ENCODE results near the gene DAPL1.
A peak's percentile ranks its signal among the peaks of the same experiment; 100 is the strongest.

The DAPL1 gene

GRCh38 chr2:158795195-158795924 is at the start of gene DAPL1:
Gene DAPL1, plus strand, starts transcription at chr2:158795317. Its CDS starts 56 bp downstream, at chr2:158795373.
- no peak for DNase-seq

GRCh38 chr2:158745866-158746382 is 49.2 kb upstream of the DAPL1 start:
- no peak for DNase-seq

GRCh38 chr2:158746488-158746887 is 48.6 kb upstream of the DAPL1 start:
- DNase-seq: no peak

- no peak for DNase-seq
These were observed 47.8 kb upstream of the DAPL1 start for GRCh38 chr2:158747281-158747680.

- no peak for DNase-seq
These were observed 46.1 kb upstream of the DAPL1 start for GRCh38 chr2:158748926-158749590.

GRCh38 chr2:158750458-158751125 is 44.5 kb upstream of the DAPL1 start:
- no peak for DNase-seq

- peak; percentile 4 for DNase-seq
These were observed 41.2 kb upstream of the DAPL1 start for GRCh38 chr2:158753641-158754611.

- DNase-seq: no peak
These were observed 39.6 kb upstream of the DAPL1 start for GRCh38 chr2:158755310-158756087.

- no peak for DNase-seq
These were observed 38.8 kb upstream of the DAPL1 start for GRCh38 chr2:158756331-158756730.

- DNase-seq: no peak
These were observed 38.1 kb upstream of the DAPL1 start for GRCh38 chr2:158756976-158757375.

- DNase-seq: no peak
These were observed 34.2 kb upstream of the DAPL1 start for GRCh38 chr2:158760887-158761286.

- DNase-seq: no peak
These were observed 33.5 kb upstream of the DAPL1 start for GRCh38 chr2:158761621-158762020.

GRCh38 chr2:158762336-158762735 is 32.8 kb upstream of the DAPL1 start:
- DNase-seq: no peak

GRCh38 chr2:158766524-158766923 is 28.6 kb upstream of the DAPL1 start:
- DNase-seq: no peak

GRCh38 chr2:158772306-158773078 is 22.6 kb upstream of the DAPL1 start:
- DNase-seq: no peak

- DNase-seq: no peak
These were observed 22.0 kb upstream of the DAPL1 start for GRCh38 chr2:158773121-158773520.

- no peak for DNase-seq
These were observed 20.4 kb upstream of the DAPL1 start for GRCh38 chr2:158774681-158775080.

- no peak for DNase-seq
These were observed 19.7 kb upstream of the DAPL1 start for GRCh38 chr2:158775273-158776027.

GRCh38 chr2:158776231-158776630 is 18.9 kb upstream of the DAPL1 start:
- no peak for DNase-seq

- DNase-seq: no peak
These were observed 18.0 kb upstream of the DAPL1 start for GRCh38 chr2:158777077-158777476.
